Neural progenitor cell (in vitro differentiated cells): Measurements from ENCODE around the gene UTS2B.

Experiments
- EZH2 ChIP-seq: fragments of 200-600 bp; sonication (generic); IDR thresholded peaks from 2 replicates; pipeline ENCODE4 v1.6.1; 2017; ENCODE audit warnings: antibody characterized with exemption, mild to moderate bottlenecking, moderate library complexity
- EZH2phosphoT487 ChIP-seq: fragments of 200-600 bp; sonication (generic); IDR thresholded peaks from 2 replicates; pipeline ENCODE4 v1.6.1; 2017; ENCODE audit warnings: antibody characterized with exemption
- TF ChIP-seq, protein P1 (sequence below): fragments of 200-600 bp; sonication (generic); IDR thresholded peaks from 2 replicates; pipeline ENCODE4 v1.5.1; 2017; ENCODE audit warnings: antibody characterized with exemption, mild to moderate bottlenecking

GRCh38 chr3:191235331-191236314 is 94.7 kb downstream of the UTS2B start:
- TF ChIP-seq, protein P1, sequence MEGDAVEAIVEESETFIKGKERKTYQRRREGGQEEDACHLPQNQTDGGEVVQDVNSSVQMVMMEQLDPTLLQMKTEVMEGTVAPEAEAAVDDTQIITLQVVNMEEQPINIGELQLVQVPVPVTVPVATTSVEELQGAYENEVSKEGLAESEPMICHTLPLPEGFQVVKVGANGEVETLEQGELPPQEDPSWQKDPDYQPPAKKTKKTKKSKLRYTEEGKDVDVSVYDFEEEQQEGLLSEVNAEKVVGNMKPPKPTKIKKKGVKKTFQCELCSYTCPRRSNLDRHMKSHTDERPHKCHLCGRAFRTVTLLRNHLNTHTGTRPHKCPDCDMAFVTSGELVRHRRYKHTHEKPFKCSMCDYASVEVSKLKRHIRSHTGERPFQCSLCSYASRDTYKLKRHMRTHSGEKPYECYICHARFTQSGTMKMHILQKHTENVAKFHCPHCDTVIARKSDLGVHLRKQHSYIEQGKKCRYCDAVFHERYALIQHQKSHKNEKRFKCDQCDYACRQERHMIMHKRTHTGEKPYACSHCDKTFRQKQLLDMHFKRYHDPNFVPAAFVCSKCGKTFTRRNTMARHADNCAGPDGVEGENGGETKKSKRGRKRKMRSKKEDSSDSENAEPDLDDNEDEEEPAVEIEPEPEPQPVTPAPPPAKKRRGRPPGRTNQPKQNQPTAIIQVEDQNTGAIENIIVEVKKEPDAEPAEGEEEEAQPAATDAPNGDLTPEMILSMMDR = no peak
- TF ChIP-seq EZH2phosphoT487 (no peak), EZH2 (no peak)
